Stimulated activated CD8-positive, alpha-beta memory T cell treated with anti-CD3 and anti-CD28 coated beads, Interleukin-4, amount 100 ng/mL, for 24 hours (primary cell): Measurements from ENCODE around the gene RAB3D.
"Not testable (repeated sequence)": the region's sequence is repeated elsewhere in the genome, so short reads cannot be mapped to it uniquely, and the experiment has no call there.

Experiments
- DNase-seq: peaks from one replicate; pipeline ENCODE4 v3.0.0-alpha.2; 2020; ENCODE audit warnings: low read depth

The RAB3D gene

GRCh38 chr19:11339254-11340098, at the start of gene RAB3D:
Gene RAB3D (minus strand): TSS chr19:11339657. CDS start chr19:11337399, 2,258 bp downstream.
- peak; percentile 78 for DNase-seq

- no peak for DNase-seq
Observed at GRCh38 chr19:11387162-11388034, 47.9 kb upstream of the RAB3D start.

- DNase-seq = no peak
Observed at GRCh38 chr19:11384778-11385129, 45.3 kb upstream of the RAB3D start.

- DNase-seq = no peak
Observed at GRCh38 chr19:11383706-11384048, 44.2 kb upstream of the RAB3D start.

GRCh38 chr19:11382898-11383705, 43.6 kb upstream of the RAB3D start:
- DNase-seq = no peak

GRCh38 chr19:11380653-11381537, 41.4 kb upstream of the RAB3D start:
- peak; percentile 87 for DNase-seq

- no peak for DNase-seq
Observed at GRCh38 chr19:11379857-11380350, 40.4 kb upstream of the RAB3D start.

GRCh38 chr19:11379269-11379845, 39.9 kb upstream of the RAB3D start:
- DNase-seq = not testable (repeated sequence)

- no peak for DNase-seq
Observed at GRCh38 chr19:11378319-11379189, 39.1 kb upstream of the RAB3D start.

- DNase-seq = no peak
Observed at GRCh38 chr19:11377756-11378155, 38.3 kb upstream of the RAB3D start.

GRCh38 chr19:11377237-11377636, 37.8 kb upstream of the RAB3D start:
- DNase-seq = no peak

- peak; percentile 46 for DNase-seq
Observed at GRCh38 chr19:11375143-11375948, 35.9 kb upstream of the RAB3D start.

- peak; percentile 94 for DNase-seq
Observed at GRCh38 chr19:11374433-11375142, 35.1 kb upstream of the RAB3D start, which contains the start of gene SWSAP1. Gene SWSAP1 (plus strand): TSS chr19:11374666. CDS start chr19:11374681, 15 bp downstream.

GRCh38 chr19:11373885-11374432, 34.5 kb upstream of the RAB3D start:
- DNase-seq = no peak

GRCh38 chr19:11373166-11373884, 33.9 kb upstream of the RAB3D start:
- DNase-seq = no peak

GRCh38 chr19:11370744-11371143, 31.3 kb upstream of the RAB3D start:
- DNase-seq = no peak

- DNase-seq = no peak
Observed at GRCh38 chr19:11367528-11367927, 28.1 kb upstream of the RAB3D start.
